OCI-LY7 (cell line): ENCODE measurements around the gene PDE2A.

Experiments used
- EZH2phosphoT487 ChIP-seq: fragments of 200-600 bp; sonication (generic); IDR thresholded peaks from 2 replicates; pipeline ENCODE4 v1.6.1; 2018; ENCODE audit warnings: low read depth, borderline replicate concordance, mild to moderate bottlenecking, mixed run types, antibody characterized with exemption, low read length, moderate library complexity, mixed read lengths
- TF ChIP-seq, protein P1 (sequence below): fragments of 200-600 bp; sonication (generic); conservative IDR thresholded peaks from 2 replicates; pipeline ENCODE4 v1.5.1; 2014; ENCODE audit warnings: mild to moderate bottlenecking, antibody characterized with exemption, low read length, moderate library complexity, mixed read lengths

DNA sequence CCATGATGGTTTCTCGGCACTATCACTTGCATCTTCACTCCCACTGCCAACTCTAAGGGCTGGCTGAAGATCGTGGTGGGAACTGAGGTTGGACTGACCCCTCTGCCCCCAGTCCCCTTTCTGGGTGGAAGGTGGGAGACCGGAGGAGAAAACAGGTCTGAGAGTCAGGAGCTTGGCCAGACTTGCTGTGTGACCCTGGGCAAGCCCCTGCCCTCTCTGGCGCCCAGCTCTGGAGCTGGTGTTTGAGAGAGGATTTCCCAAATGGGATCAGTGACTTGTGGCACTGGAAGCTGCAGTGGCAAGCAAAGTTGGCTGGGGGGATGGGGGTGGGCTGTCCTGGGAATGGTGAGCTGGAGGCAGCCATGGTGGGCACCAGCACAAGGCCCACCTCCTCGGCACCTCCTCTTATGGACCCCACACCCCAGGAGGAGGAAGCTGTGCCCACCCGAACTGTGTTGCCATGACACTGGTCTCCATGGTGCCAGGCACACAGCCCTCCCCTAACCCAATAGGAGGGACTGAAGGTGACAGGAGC, 6.5 kb upstream of the PDE2A start:
- TF ChIP-seq, protein P1, sequence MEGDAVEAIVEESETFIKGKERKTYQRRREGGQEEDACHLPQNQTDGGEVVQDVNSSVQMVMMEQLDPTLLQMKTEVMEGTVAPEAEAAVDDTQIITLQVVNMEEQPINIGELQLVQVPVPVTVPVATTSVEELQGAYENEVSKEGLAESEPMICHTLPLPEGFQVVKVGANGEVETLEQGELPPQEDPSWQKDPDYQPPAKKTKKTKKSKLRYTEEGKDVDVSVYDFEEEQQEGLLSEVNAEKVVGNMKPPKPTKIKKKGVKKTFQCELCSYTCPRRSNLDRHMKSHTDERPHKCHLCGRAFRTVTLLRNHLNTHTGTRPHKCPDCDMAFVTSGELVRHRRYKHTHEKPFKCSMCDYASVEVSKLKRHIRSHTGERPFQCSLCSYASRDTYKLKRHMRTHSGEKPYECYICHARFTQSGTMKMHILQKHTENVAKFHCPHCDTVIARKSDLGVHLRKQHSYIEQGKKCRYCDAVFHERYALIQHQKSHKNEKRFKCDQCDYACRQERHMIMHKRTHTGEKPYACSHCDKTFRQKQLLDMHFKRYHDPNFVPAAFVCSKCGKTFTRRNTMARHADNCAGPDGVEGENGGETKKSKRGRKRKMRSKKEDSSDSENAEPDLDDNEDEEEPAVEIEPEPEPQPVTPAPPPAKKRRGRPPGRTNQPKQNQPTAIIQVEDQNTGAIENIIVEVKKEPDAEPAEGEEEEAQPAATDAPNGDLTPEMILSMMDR: no peak
- TF ChIP-seq EZH2phosphoT487: no peak
